Activated CD8-positive, alpha-beta memory T cell treated with anti-CD3 and anti-CD28 coated beads for 24 hours (primary cell): ENCODE results near the gene ICE1.
"Not testable (repeated sequence)": the region's sequence is repeated elsewhere in the genome, so short reads cannot be mapped to it uniquely, and the experiment has no call there.

ENCODE experiments used
- DNase-seq: peaks from one replicate; pipeline ENCODE4 v3.0.0-alpha.2; 2020

ICE1 gene

GRCh38 chr5:5494489-5495402 lies 72.3 kb downstream of the ICE1 start:
- peak; percentile 89 for DNase-seq

GRCh38 chr5:5497152-5497788 lies 74.8 kb downstream of the ICE1 start:
- no peak for DNase-seq

- DNase-seq, result no peak
Measured at GRCh38 chr5:5499442-5499841, 77.0 kb downstream of the ICE1 start.

- DNase-seq, result no peak
Measured at GRCh38 chr5:5504325-5504724, 81.8 kb downstream of the ICE1 start.

GRCh38 chr5:5505815-5506214 lies 83.3 kb downstream of the ICE1 start:
- no peak for DNase-seq

- DNase-seq, result no peak
Measured at GRCh38 chr5:5508391-5508790, 85.9 kb downstream of the ICE1 start.

GRCh38 chr5:5511904-5512416 lies 89.5 kb downstream of the ICE1 start:
- DNase-seq, result no peak

GRCh38 chr5:5512543-5512942 lies 90.1 kb downstream of the ICE1 start:
- no peak for DNase-seq

- not testable (repeated sequence) for DNase-seq
Measured at GRCh38 chr5:5520622-5521021, 98.1 kb downstream of the ICE1 start.

- DNase-seq, result no peak
Measured at GRCh38 chr5:5521029-5521428, 98.6 kb downstream of the ICE1 start.

- DNase-seq, result no peak
Measured at GRCh38 chr5:5521478-5521877, 99.0 kb downstream of the ICE1 start.

GRCh38 chr5:5522336-5522735 lies 99.9 kb downstream of the ICE1 start:
- DNase-seq, result no peak

GRCh38 chr5:5523066-5523505 lies 100.6 kb downstream of the ICE1 start:
- DNase-seq, result no peak

- no peak for DNase-seq
Measured at GRCh38 chr5:5524327-5524726, 101.8 kb downstream of the ICE1 start.

- DNase-seq, result no peak
Measured at GRCh38 chr5:5531371-5531770, 108.9 kb downstream of the ICE1 start.

GRCh38 chr5:5532306-5533076 lies 110.0 kb downstream of the ICE1 start:
- no peak for DNase-seq

- no peak for DNase-seq
Measured at GRCh38 chr5:5533927-5534326, 111.5 kb downstream of the ICE1 start.

GRCh38 chr5:5534333-5534732 lies 111.9 kb downstream of the ICE1 start:
- DNase-seq, result no peak

GRCh38 chr5:5536871-5537270 lies 114.4 kb downstream of the ICE1 start:
- DNase-seq, result no peak

- DNase-seq, result no peak
Measured at GRCh38 chr5:5537426-5537825, 114.9 kb downstream of the ICE1 start.

- DNase-seq, result no peak
Measured at GRCh38 chr5:5539590-5539989, 117.1 kb downstream of the ICE1 start.
